AG04450 (cell line): ENCODE measurements around the gene GALK1. TPM values are rescaled to one million over a fixed set of nuclear protein-coding genes. Genes with fewer than 3 reads are reported as not detected.
A peak's percentile ranks its signal among the peaks of the same experiment; 100 is the strongest.

Source experiments
- CTCF ChIA-PET: fragments of 300-600, 350-600 bp; formaldehyde crosslinking; extraction: SDS; loops from one replicate; lab custom pipeline; 2022; ENCODE audit warnings: antibody characterized with exemption, inconsistent platforms; lab: Charles Lee
- POLR2A ChIA-PET: fragments of 350-600 bp; formaldehyde crosslinking; extraction: SDS; loops from one replicate; lab custom pipeline; 2021; ENCODE audit warnings: antibody characterized with exemption, inconsistent platforms; lab: Yijun Ruan, JAX
- DNase-seq: peaks from one replicate; pipeline ENCODE4 v3.0.0-alpha.2; 2011; ENCODE audit warnings: low read depth, low spot score
- H3K27ac ChIP-seq: one replicate; pipeline ENCODE4 v1.5.1; 2012; ENCODE audit warnings: low read depth, low read length, control low read depth
- H3K27me3 ChIP-seq: one replicate; pipeline ENCODE4 v1.6.0; 2012; ENCODE audit warnings: low read length; ENCODE audit not compliant: control insufficient read depth, insufficient read depth
- H3K4me3 ChIP-seq: 2 replicates; pipeline ENCODE4 v1.5.1; 2011; ENCODE audit warnings: mild to moderate bottlenecking, low read depth, low read length, control low read depth
- H3K9me3 ChIP-seq: 2 replicates; pipeline ENCODE4 v1.5.1; 2012; ENCODE audit warnings: low read length; ENCODE audit not compliant: control insufficient read depth, insufficient read depth
- polyA plus RNA-seq: library from polyadenylated mRNA; depleted of rRNA; stranded (reverse); fragments of >200 nt; gene quantifications from 2 replicates; pipeline ENCODE4 v1.2.3, GENCODE V29; 2011
- TF ChIP-seq, protein P1 (sequence below): IDR thresholded peaks from 2 replicates; pipeline ENCODE4 v1.5.1; 2011; ENCODE audit warnings: low read depth, low read length, control low read depth, inconsistent platforms

GALK1 gene
- polyA plus RNA-seq, 1 experiment, result 12.4 TPM

DNA sequence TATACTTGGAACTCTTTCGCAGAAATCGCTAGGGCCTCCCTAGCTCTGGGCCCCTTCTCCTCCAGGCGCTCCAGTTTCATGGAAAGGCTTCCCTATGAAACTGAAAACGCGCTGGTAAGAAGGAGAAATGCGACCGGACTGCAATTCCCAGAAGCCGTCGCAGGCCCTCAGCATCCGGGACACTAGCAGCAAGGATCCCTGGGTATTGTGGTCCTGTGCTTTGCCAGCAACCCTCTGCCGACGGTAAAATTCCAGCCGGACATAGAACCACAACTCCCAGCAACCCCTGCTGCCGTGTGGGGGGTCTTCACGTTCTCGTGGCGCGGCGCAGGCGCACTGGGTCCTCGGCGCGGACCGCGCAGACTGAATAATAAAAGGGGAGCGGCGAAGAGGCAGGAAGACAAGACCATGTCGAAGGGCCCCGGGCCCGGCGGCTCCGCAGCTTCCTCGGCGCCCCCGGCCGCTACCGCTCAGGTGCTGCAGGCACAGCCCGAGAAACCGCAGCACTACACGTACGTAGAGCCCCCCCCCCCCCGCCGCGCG is 19.6 kb upstream of the GALK1 start, which contains the start of gene UNK:
UNK (plus strand) TSS at position 334 of the 543 bp plus-strand sequence; CDS start at position 409, 75 bp downstream.
- ChIA-PET CTCF (interaction anchor here (2.6 kb wide), 1 partner anchor 43 kb away, joined by 13 read pairs; no protein-coding TSS in a partner anchor), POLR2A (interaction anchor here (0.5 to 1.5 kb wide), 5 partner anchors 9 to 120 kb away, joined by 3 to 14 read pairs (median 9); partner anchors contain the start of gene TRIM65)
- H3K4me3 ChIP-seq, result peak within 1 kb of the TSS; percentile 74
- no peaks in the 10 kb centered on the region for H3K27me3 ChIP-seq
- peak within 1 kb of the TSS; percentile 100 for H3K27ac ChIP-seq
- no peaks in the 10 kb centered on the region; the same call in 1 of the 2 replicates for H3K9me3 ChIP-seq
- DNase-seq, result peak; percentile 99
- TF ChIP-seq, protein P1, sequence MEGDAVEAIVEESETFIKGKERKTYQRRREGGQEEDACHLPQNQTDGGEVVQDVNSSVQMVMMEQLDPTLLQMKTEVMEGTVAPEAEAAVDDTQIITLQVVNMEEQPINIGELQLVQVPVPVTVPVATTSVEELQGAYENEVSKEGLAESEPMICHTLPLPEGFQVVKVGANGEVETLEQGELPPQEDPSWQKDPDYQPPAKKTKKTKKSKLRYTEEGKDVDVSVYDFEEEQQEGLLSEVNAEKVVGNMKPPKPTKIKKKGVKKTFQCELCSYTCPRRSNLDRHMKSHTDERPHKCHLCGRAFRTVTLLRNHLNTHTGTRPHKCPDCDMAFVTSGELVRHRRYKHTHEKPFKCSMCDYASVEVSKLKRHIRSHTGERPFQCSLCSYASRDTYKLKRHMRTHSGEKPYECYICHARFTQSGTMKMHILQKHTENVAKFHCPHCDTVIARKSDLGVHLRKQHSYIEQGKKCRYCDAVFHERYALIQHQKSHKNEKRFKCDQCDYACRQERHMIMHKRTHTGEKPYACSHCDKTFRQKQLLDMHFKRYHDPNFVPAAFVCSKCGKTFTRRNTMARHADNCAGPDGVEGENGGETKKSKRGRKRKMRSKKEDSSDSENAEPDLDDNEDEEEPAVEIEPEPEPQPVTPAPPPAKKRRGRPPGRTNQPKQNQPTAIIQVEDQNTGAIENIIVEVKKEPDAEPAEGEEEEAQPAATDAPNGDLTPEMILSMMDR, result no peak

- CTCF ChIA-PET, result interaction anchor here (0.7 to 2.6 kb wide), 24 partner anchors 8 to 230 kb away, joined by 3 to 13 read pairs (median 4); partner anchors contain the start of genes GALK1, MRPL38, TRIM47 and TRIM65
- POLR2A ChIA-PET, result interaction anchor here (0.5 to 1.5 kb wide), 7 partner anchors 9 to 545 kb away, joined by 3 to 14 read pairs (median 4); partner anchors contain the start of gene TRIM65
- peak overlapping the region; percentile 51 for H3K4me3 ChIP-seq
- TF ChIP-seq, protein P1, result no peak
- no peaks in the 10 kb centered on the region; the same call in 1 of the 2 replicates for H3K9me3 ChIP-seq
- no peak for DNase-seq
- H3K27me3 ChIP-seq, result no peaks in the 10 kb centered on the region
- peak overlapping the region; percentile 100 for H3K27ac ChIP-seq
These were observed 18.9 kb upstream of the GALK1 start for GRCh38 chr17:75783803-75784472.

GRCh38 chr17:75783069-75783783 is 18.2 kb upstream of the GALK1 start:
- TF ChIP-seq, protein P1, result peak; percentile 78
- CTCF ChIA-PET, result interaction anchor here (0.6 to 2.6 kb wide), 27 partner anchors 9 to 231 kb away, joined by 3 to 13 read pairs (median 4); partner anchors contain the start of genes GALK1, MRPL38, TRIM47 and TRIM65
- no peak overlapping the region for H3K4me3 ChIP-seq
- POLR2A ChIA-PET, result interaction anchor here (0.6 to 1.4 kb wide), 4 partner anchors 9 to 544 kb away, joined by 3 to 5 read pairs (median 4); no protein-coding TSS in a partner anchor
- H3K9me3 ChIP-seq, result no peaks in the 10 kb centered on the region; the same call in 1 of the 2 replicates
- no peak for DNase-seq
- no peaks in the 10 kb centered on the region for H3K27me3 ChIP-seq
- H3K27ac ChIP-seq, result no peak overlapping the region

- Histone ChIP-seq H3K4me3 (no peak overlapping the region), H3K27me3 (no peaks in the 10 kb centered on the region), H3K27ac (no peak overlapping the region), H3K9me3 (no peaks in the 10 kb centered on the region; the same call in 1 of the 2 replicates)
- TF ChIP-seq, protein P1, result no peak
- DNase-seq, result no peak
- CTCF ChIA-PET, result interaction anchor here (0.7 kb wide), 1 partner anchor 147 kb away, joined by 4 read pairs; the partner anchor contains the start of gene SMIM5
- POLR2A ChIA-PET, result interaction anchor here (0.6 to 1.3 kb wide), 41 partner anchors 9 to 324 kb away, joined by 3 to 53 read pairs (median 4); partner anchors contain the start of genes GALK1, TRIM65 and WBP2
These were observed 15.2 kb upstream of the GALK1 start for GRCh38 chr17:75779987-75780889.
